Effector memory CD4-positive, alpha-beta T cell (primary cell): Measurements from ENCODE around the gene ZNF214.

Experiments
- DNase-seq, 3 donors: peaks; one replicate each; pipeline ENCODE4 v3.0.0-alpha.2; 2020
- H3K27ac ChIP-seq: 2 replicates; pipeline ENCODE4 v1.7.0; 2013; ENCODE audit warnings: mild to moderate bottlenecking, low read length, moderate library complexity; ENCODE audit not compliant: insufficient read depth, poor library complexity, severe bottlenecking
- H3K27me3 ChIP-seq: replicated peaks from 2 replicates; pipeline ENCODE4 v1.7.0; 2013; ENCODE audit warnings: mild to moderate bottlenecking, low read length; ENCODE audit not compliant: insufficient read depth, control insufficient read depth, poor library complexity, severe bottlenecking
- H3K36me3 ChIP-seq: 2 replicates; pipeline ENCODE4 v1.7.0; 2013; ENCODE audit warnings: mild to moderate bottlenecking, low read length, moderate library complexity; ENCODE audit not compliant: control insufficient read depth, insufficient read depth
- H3K4me1 ChIP-seq: 2 replicates; pipeline ENCODE4 v1.7.0; 2013; ENCODE audit warnings: low read length, mild to moderate bottlenecking; ENCODE audit not compliant: control insufficient read depth, insufficient read depth, poor library complexity, severe bottlenecking
- H3K4me3 ChIP-seq: 2 replicates; pipeline ENCODE4 v1.7.0; 2013; ENCODE audit warnings: low read length, low read depth, mild to moderate bottlenecking; ENCODE audit not compliant: insufficient read depth, poor library complexity, severe bottlenecking
- H3K9me3 ChIP-seq: 2 replicates; pipeline ENCODE4 v1.7.0; 2013; ENCODE audit warnings: mild to moderate bottlenecking, low read length, moderate library complexity; ENCODE audit not compliant: control insufficient read depth

Gene ZNF214

GRCh38 chr11:7031471-7031871 lies 11.3 kb upstream of the ZNF214 start:
- Histone ChIP-seq H3K9me3 (no peaks in the 10 kb centered on the region), H3K27ac (no peak overlapping the region), H3K27me3 (no peaks in the 10 kb centered on the region), H3K4me3 (no peak overlapping the region), H3K4me1 (no peaks in the 10 kb centered on the region), H3K36me3 (no peaks in the 10 kb centered on the region)
- DNase-seq: no peak

GRCh38 chr11:7030836-7031235 lies 10.7 kb upstream of the ZNF214 start:
- Histone ChIP-seq H3K4me3 (no peak overlapping the region), H3K27ac (no peak overlapping the region), H3K36me3 (no peaks in the 10 kb centered on the region), H3K27me3 (no peaks in the 10 kb centered on the region), H3K4me1 (no peaks in the 10 kb centered on the region), H3K9me3 (no peaks in the 10 kb centered on the region)
- no peak for DNase-seq

GRCh38 chr11:7028141-7028540 lies 8.0 kb upstream of the ZNF214 start:
- Histone ChIP-seq H3K4me3 (no peak overlapping the region), H3K9me3 (no peaks in the 10 kb centered on the region), H3K4me1 (no peaks in the 10 kb centered on the region), H3K27me3 (no peaks in the 10 kb centered on the region), H3K36me3 (no peaks in the 10 kb centered on the region), H3K27ac (no peak overlapping the region)
- no peak for DNase-seq

GRCh38 chr11:7021318-7021717 lies 1.2 kb upstream of the ZNF214 start:
- Histone ChIP-seq H3K4me3 (no peak overlapping the region), H3K4me1 (no peaks in the 10 kb centered on the region), H3K36me3 (no peaks in the 10 kb centered on the region), H3K27ac (no peak overlapping the region), H3K27me3 (no peaks in the 10 kb centered on the region), H3K9me3 (no peaks in the 10 kb centered on the region)
- no peak for DNase-seq

GRCh38 chr11:7019500-7020182 lies 505 bp downstream of the ZNF214 start:
- H3K4me3 ChIP-seq: no peak overlapping the region
- H3K4me1 ChIP-seq: no peaks in the 10 kb centered on the region
- H3K27me3 ChIP-seq: no peaks in the 10 kb centered on the region
- DNase-seq: no peak
- H3K9me3 ChIP-seq: no peaks in the 10 kb centered on the region
- no peak overlapping the region for H3K27ac ChIP-seq
- no peaks in the 10 kb centered on the region for H3K36me3 ChIP-seq

- H3K4me1 ChIP-seq: no peaks in the 10 kb centered on the region
These were observed 4.1 kb downstream of the ZNF214 start for GRCh38 chr11:7016011-7016410.

GRCh38 chr11:7014118-7014517 lies 6.0 kb downstream of the ZNF214 start:
- H3K4me3 ChIP-seq: no peak overlapping the region
- H3K27me3 ChIP-seq: no peaks in the 10 kb centered on the region
- no peak for DNase-seq
- no peaks in the 10 kb centered on the region for H3K4me1 ChIP-seq
- no peaks in the 10 kb centered on the region for H3K9me3 ChIP-seq
- no peaks in the 10 kb centered on the region for H3K36me3 ChIP-seq
- H3K27ac ChIP-seq: no peak overlapping the region

More at GRCh38 chr11:7016011-7016410, 4.1 kb downstream of the ZNF214 start:
- DNase-seq: no peak
- Histone ChIP-seq H3K36me3 (no peaks in the 10 kb centered on the region), H3K4me3 (no peak overlapping the region), H3K27me3 (no peaks in the 10 kb centered on the region), H3K9me3 (no peaks in the 10 kb centered on the region), H3K27ac (no peak overlapping the region)

GRCh38 chr11:7004482-7004881 lies 15.7 kb downstream of the ZNF214 start:
- Histone ChIP-seq H3K27ac (no peak overlapping the region), H3K27me3 (no peaks in the 10 kb centered on the region), H3K4me3 (no peak overlapping the region), H3K4me1 (no peaks in the 10 kb centered on the region), H3K9me3 (no peaks in the 10 kb centered on the region), H3K36me3 (no peaks in the 10 kb centered on the region)
- no peak for DNase-seq

GRCh38 chr11:6995703-6996102 lies 24.4 kb downstream of the ZNF214 start:
- DNase-seq: no peak
- no peaks in the 10 kb centered on the region for H3K9me3 ChIP-seq
- no peak overlapping the region for H3K4me3 ChIP-seq
- H3K27ac ChIP-seq: no peak overlapping the region
- no peaks in the 10 kb centered on the region for H3K27me3 ChIP-seq
- no peaks in the 10 kb centered on the region for H3K36me3 ChIP-seq
- no peaks in the 10 kb centered on the region for H3K4me1 ChIP-seq

- DNase-seq: no peak
- Histone ChIP-seq H3K27ac (no peak overlapping the region), H3K36me3 (no peaks in the 10 kb centered on the region), H3K4me1 (no peaks in the 10 kb centered on the region), H3K27me3 (no peaks in the 10 kb centered on the region), H3K9me3 (no peaks in the 10 kb centered on the region), H3K4me3 (no peak overlapping the region)
These were observed 27.4 kb downstream of the ZNF214 start for GRCh38 chr11:6992457-6993417.
